IMR-90 (cell line): ENCODE measurements around the gene TMEM154. TPM values are rescaled to one million over a fixed set of nuclear protein-coding genes. Genes with fewer than 3 reads are reported as not detected.

ENCODE experiments used
- ATAC-seq: fragments of 200-7000 bp; cut with Tn5 transposase; 2 replicates; pipeline ENCODE4 v1.9.1; 2020; ENCODE audit warnings: low read depth, mild to moderate bottlenecking, moderate library complexity
- BruUV-seq: library from RNA; stranded (reverse); fragments of 400-500 nt; replicated peaks from 2 replicates; lab custom pipeline; 2021; lab: Mats Ljungman, UMichigan
- CTCF ChIA-PET: fragments of 300-600 bp; formaldehyde crosslinking; extraction: SDS; loops from one replicate; lab custom pipeline; 2021; ENCODE audit warnings: antibody characterized with exemption; lab: Yijun Ruan, JAX
- POLR2A ChIA-PET: fragments of 300-600 bp; sonication (Branson Sonifier 250); formaldehyde crosslinking; loops from one replicate; lab custom pipeline; 2022; ENCODE audit warnings: antibody characterized with exemption; ENCODE audit not compliant: unreplicated experiment; lab: Charles Lee
- DNase-seq: peaks from one replicate; pipeline ENCODE4 v3.0.0; 2013
- H2AFZ ChIP-seq: replicated peaks from 2 replicates; pipeline ENCODE3; 2013; ENCODE audit warnings: low read length, mild to moderate bottlenecking; ENCODE audit not compliant: poor library complexity
- H2AK5ac ChIP-seq: 2 replicates; pipeline ENCODE4 v1.6.1; 2013; ENCODE audit warnings: low read depth, low read length, inconsistent platforms
- H2AK9ac ChIP-seq: replicated peaks from 2 replicates; pipeline ENCODE3; 2013; ENCODE audit warnings: mild to moderate bottlenecking, low read depth, low read length, moderate library complexity; ENCODE audit not compliant: poor library complexity
- H2BK120ac ChIP-seq: 2 replicates; pipeline ENCODE4 v1.6.1; 2013; ENCODE audit warnings: low read depth, low read length, inconsistent platforms
- H2BK15ac ChIP-seq: 3 replicates; pipeline ENCODE4 v1.6.1; 2013; ENCODE audit warnings: low read depth, low read length, inconsistent platforms
- H2BK20ac ChIP-seq: 2 replicates; pipeline ENCODE4 v1.6.1; 2013; ENCODE audit warnings: low read depth, mild to moderate bottlenecking, inconsistent platforms, low read length, moderate library complexity
- H2BK5ac ChIP-seq: 2 replicates; pipeline ENCODE4 v1.6.1; 2013; ENCODE audit warnings: mild to moderate bottlenecking, low read depth, low read length, inconsistent platforms; ENCODE audit not compliant: poor library complexity, severe bottlenecking
- H3K14ac ChIP-seq: replicated peaks from 2 replicates; pipeline ENCODE4 v1.6.1; 2013; ENCODE audit warnings: low read depth, low read length, inconsistent platforms
- H3K18ac ChIP-seq: 2 replicates; pipeline ENCODE4 v1.6.1; 2013; ENCODE audit warnings: low read depth, low read length, control low read depth
- H3K23ac ChIP-seq: 2 replicates; pipeline ENCODE4 v1.6.1; 2013; ENCODE audit warnings: low read depth, low read length, inconsistent platforms
- H3K27ac ChIP-seq: 2 replicates; pipeline ENCODE4 v1.5.1; 2013; ENCODE audit warnings: mild to moderate bottlenecking, control low read depth, low read length; ENCODE audit not compliant: insufficient read depth
- H3K27me3 ChIP-seq: 2 replicates; pipeline ENCODE4 v1.6.1; 2013; ENCODE audit warnings: low read length; ENCODE audit not compliant: control insufficient read depth, insufficient read depth
- H3K36me3 ChIP-seq: 2 replicates; pipeline ENCODE4 v1.6.1; 2013; ENCODE audit warnings: low read length, mixed read lengths; ENCODE audit not compliant: control insufficient read depth, insufficient read depth
- H3K4ac ChIP-seq: 2 replicates; pipeline ENCODE4 v1.6.1; 2013; ENCODE audit warnings: low read depth, low read length, inconsistent platforms
- H3K4me1 ChIP-seq: 2 replicates; pipeline ENCODE4 v1.6.1; 2013; ENCODE audit warnings: low read length, mixed read lengths; ENCODE audit not compliant: control insufficient read depth, insufficient read depth
- H3K4me2 ChIP-seq: 2 replicates; pipeline ENCODE4 v1.6.1; 2013; ENCODE audit warnings: low read depth, mild to moderate bottlenecking, control low read depth, low read length, moderate library complexity
- H3K4me3 ChIP-seq: 2 replicates; pipeline ENCODE4 v1.5.1; 2013; ENCODE audit warnings: low read depth, mild to moderate bottlenecking, control low read depth, low read length, moderate library complexity; ENCODE audit not compliant: insufficient read depth
- H3K56ac ChIP-seq: 2 replicates; pipeline ENCODE4 v1.6.1; 2013; ENCODE audit warnings: low read length, inconsistent platforms; ENCODE audit not compliant: insufficient read depth; ENCODE audit errors: extremely low read depth
- H3K79me1 ChIP-seq, 2 experiments: 2 replicates each; pipeline ENCODE4 v1.6.1; 2013; ENCODE audit warnings: low read length in 2 of 2, inconsistent platforms in 1 of 2, low read depth in 1 of 2
- H3K9ac ChIP-seq: 2 replicates; pipeline ENCODE4 v1.6.1; 2013; ENCODE audit warnings: low read depth, low read length, control low read depth
- H3K9me1 ChIP-seq: 2 replicates; pipeline ENCODE4 v1.6.1; 2013; ENCODE audit warnings: low read length, inconsistent platforms; ENCODE audit not compliant: insufficient read depth
- H3K9me3 ChIP-seq: 2 replicates; pipeline ENCODE4 v1.6.1; 2013; ENCODE audit warnings: low read length; ENCODE audit not compliant: control insufficient read depth, insufficient read depth
- H4K20me1 ChIP-seq: 2 replicates; pipeline ENCODE4 v1.6.1; 2013; ENCODE audit warnings: low read length, inconsistent platforms; ENCODE audit not compliant: insufficient read depth
- H4K5ac ChIP-seq: 2 replicates; pipeline ENCODE4 v1.6.1; 2013; ENCODE audit warnings: mild to moderate bottlenecking, low read depth, low read length, control low read depth
- H4K8ac ChIP-seq, 2 experiments: 2 replicates each; pipeline ENCODE4 v1.6.1; 2013; ENCODE audit warnings: low read depth in 2 of 2, low read length in 2 of 2, control low read depth in 1 of 2, inconsistent platforms in 1 of 2
- H4K91ac ChIP-seq: 2 replicates; pipeline ENCODE4 v1.6.1; 2013; ENCODE audit warnings: low read depth, low read length, inconsistent platforms; ENCODE audit not compliant: insufficient read depth
- BHLHE40 ChIP-seq: fragments of 150-350 bp; IDR thresholded peaks from 2 replicates; pipeline ENCODE4 v1.6.1; 2016; ENCODE audit warnings: mild to moderate bottlenecking, low read depth, low read length
- CHD1 ChIP-seq: IDR thresholded peaks from 2 replicates; pipeline ENCODE4 v1.6.1; 2012; ENCODE audit warnings: low read depth, low read length, improper control_type of control experiment
- MAZ ChIP-seq: IDR thresholded peaks from 2 replicates; pipeline ENCODE4 v1.6.1; 2012; ENCODE audit warnings: low read depth, mild to moderate bottlenecking, low read length, improper control_type of control experiment, moderate library complexity, borderline replicate concordance
- MXI1 ChIP-seq: IDR thresholded peaks from 2 replicates; pipeline ENCODE4 v1.6.1; 2012; ENCODE audit warnings: low read depth, mild to moderate bottlenecking, low read length, moderate library complexity, borderline replicate concordance
- NFE2L2 ChIP-seq: fragments of 150-350 bp; IDR thresholded peaks from 2 replicates; pipeline ENCODE4 v1.6.1; 2016; ENCODE audit warnings: low read depth, mild to moderate bottlenecking, low read length
- POLR2A ChIP-seq: IDR thresholded peaks from 2 replicates; pipeline ENCODE4 v1.6.1; 2012; ENCODE audit warnings: mild to moderate bottlenecking, low read depth, low read length
- RFX5 ChIP-seq: IDR thresholded peaks from 2 replicates; pipeline ENCODE4 v1.8.0; 2012; ENCODE audit warnings: low read depth, mild to moderate bottlenecking, low read length, moderate library complexity
- SMC3 ChIP-seq: fragments of 150-350 bp; IDR thresholded peaks from 2 replicates; pipeline ENCODE4 v1.6.1; 2016; ENCODE audit warnings: low read depth, mild to moderate bottlenecking, antibody characterized with exemption, low read length, moderate library complexity
- WGBS, 2 experiments: methylation state at CpG; one replicate each; pipeline versions ENCODE4 v1.1.5 to v1.1.7; 2013; ENCODE audit warnings: missing lambda C conversion rate in 2 of 2; ENCODE audit not compliant: insufficient read length in 1 of 2; ENCODE audit errors: extremely low coverage in 2 of 2; 5-methylcytosine and 5-hydroxymethylcytosine counted together
- dilution Hi-C: fragments of 300-500 bp; cut with HindIII; formaldehyde crosslinking; loops from one replicate; pipeline ENCODE4 v1.14.3; 2018; ENCODE audit warnings: low sequenced_read_pairs; ENCODE audit not compliant: unreplicated experiment
- in situ Hi-C: fragments of 300-500 bp; cut with MboI; formaldehyde crosslinking; loops from 3 replicates; pipeline ENCODE4 v1.14.3; 2019; ENCODE audit warnings: low sequenced_read_pairs, inconsistent platforms, mixed read lengths
- intact Hi-C: fragments of 100-400 bp; cut with micrococcal nuclease; formaldehyde crosslinking; loops from 2 replicates; pipeline ENCODE4 v1.10.0; 2022
- polyA plus RNA-seq, 3 experiments: library from polyadenylated mRNA; depleted of rRNA; stranded (reverse); fragments of >200 nt; gene quantifications; 2 replicates each; pipeline ENCODE4 v1.2.3, GENCODE V29; 2012; ENCODE audit warnings: low replicate concordance in 1 of 3
- total RNA-seq: library from RNA; depleted of rRNA; stranded (reverse); fragments of >200 nt; gene quantifications from 2 replicates; pipeline ENCODE4 v1.2.3, GENCODE V29; 2012
- TF ChIP-seq, protein P1 (sequence below): fragments of 150-350 bp; IDR thresholded peaks from 2 replicates; pipeline ENCODE4 v1.6.1; 2017; ENCODE audit warnings: mild to moderate bottlenecking, antibody characterized with exemption, low read length, low read depth

Gene TMEM154
- total and polyA plus RNA-seq, 2 of the 4 experiments (the other 2 are of a cell fraction) = 0.12 to 0.18 TPM

DNA sequence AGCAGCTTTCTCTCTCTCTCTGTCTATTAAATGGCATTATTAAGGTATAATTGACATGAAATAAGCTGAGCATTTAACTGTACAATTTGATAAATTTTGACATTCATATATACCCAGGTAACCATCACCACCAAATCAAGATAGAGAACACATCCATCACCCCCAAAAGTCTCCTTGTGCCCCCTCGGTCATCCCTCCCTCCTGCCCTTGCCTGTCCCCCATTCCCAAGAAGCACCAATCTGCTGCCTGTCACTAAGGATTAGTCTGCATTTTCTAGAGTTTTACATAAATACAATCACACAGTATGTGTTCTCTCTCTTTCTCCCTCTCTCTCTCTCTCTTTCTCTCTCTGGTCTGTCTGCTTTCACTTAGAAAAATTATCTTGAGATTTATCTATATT lies 25.0 kb upstream of the TMEM154 start:
- WGBS, 2 experiments = 29% methylated on average over 1 of the region's 1 CpG; no CpG with 5 or more reads in 1 of the 2 experiments
- Histone ChIP-seq H2BK120ac (no peak overlapping the region), H3K56ac (no peak overlapping the region), H3K14ac (no peak overlapping the region), H2BK5ac (no peak overlapping the region), H3K23ac (no peak overlapping the region), H3K4ac (no peak overlapping the region), H3K27ac (no peak overlapping the region), H2BK20ac (no peak overlapping the region), H3K4me1 (no peaks in the 10 kb centered on the region), H3K4me2 (no peak overlapping the region), H2AK9ac (no peak overlapping the region), H3K79me1 (no peaks in the 10 kb centered on the region), H3K36me3 (no peaks in the 10 kb centered on the region), H3K27me3 (peaks cover 29% of the 10 kb centered on the region), H3K4me3 (no peak overlapping the region), H4K5ac (no peak overlapping the region), H3K18ac (no peak overlapping the region), H4K8ac (no peak overlapping the region), H4K20me1 (no peaks in the 10 kb centered on the region), H2AK5ac (no peak overlapping the region), H3K9me3 (no peaks in the 10 kb centered on the region), H2AFZ (no peak overlapping the region), H2BK15ac (no peak overlapping the region), H4K91ac (no peak overlapping the region), H3K9ac (no peak overlapping the region), H3K9me1 (no peaks in the 10 kb centered on the region)
- in situ Hi-C loops = no loop called here
- ChIA-PET CTCF (no interaction called here), POLR2A (no interaction called here)
- dilution Hi-C loops = no loop called here
- ATAC-seq (no peak), DNase-seq (no peak)
- TF ChIP-seq MAZ (no peak), RFX5 (no peak), MXI1 (no peak), BHLHE40 (no peak), SMC3 (no peak), POLR2A (no peak), CHD1 (no peak), NFE2L2 (no peak)
- TF ChIP-seq, protein P1, sequence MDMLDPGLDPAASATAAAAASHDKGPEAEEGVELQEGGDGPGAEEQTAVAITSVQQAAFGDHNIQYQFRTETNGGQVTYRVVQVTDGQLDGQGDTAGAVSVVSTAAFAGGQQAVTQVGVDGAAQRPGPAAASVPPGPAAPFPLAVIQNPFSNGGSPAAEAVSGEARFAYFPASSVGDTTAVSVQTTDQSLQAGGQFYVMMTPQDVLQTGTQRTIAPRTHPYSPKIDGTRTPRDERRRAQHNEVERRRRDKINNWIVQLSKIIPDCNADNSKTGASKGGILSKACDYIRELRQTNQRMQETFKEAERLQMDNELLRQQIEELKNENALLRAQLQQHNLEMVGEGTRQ = no peak
- intact Hi-C loops = no loop called here
- no TSS peak for BruUV-seq
